Measurements from ENCODE around the gene KIF4A.

- no peak for TF ChIP-seq CTCF (IDR thresholded peaks at IDR 0.05)
- no peak for TF ChIP-seq POLR2A (IDR thresholded peaks at IDR 0.05)
Measured at GRCh38 chrX:70244881-70245280, 45.0 kb upstream of the KIF4A start.

All from Peyer's patch (tissue), 4 donors.